HUDEP-2 (cell line): ENCODE data around the gene UBE2S.

Source experiments
- DNase-seq, 76 experiments: peaks; one replicate each; lab custom pipeline; 2025; ENCODE audit not compliant: unreplicated experiment in 76 of 76; lab: John Stamatoyannopoulos, UW

The UBE2S gene

DNA sequence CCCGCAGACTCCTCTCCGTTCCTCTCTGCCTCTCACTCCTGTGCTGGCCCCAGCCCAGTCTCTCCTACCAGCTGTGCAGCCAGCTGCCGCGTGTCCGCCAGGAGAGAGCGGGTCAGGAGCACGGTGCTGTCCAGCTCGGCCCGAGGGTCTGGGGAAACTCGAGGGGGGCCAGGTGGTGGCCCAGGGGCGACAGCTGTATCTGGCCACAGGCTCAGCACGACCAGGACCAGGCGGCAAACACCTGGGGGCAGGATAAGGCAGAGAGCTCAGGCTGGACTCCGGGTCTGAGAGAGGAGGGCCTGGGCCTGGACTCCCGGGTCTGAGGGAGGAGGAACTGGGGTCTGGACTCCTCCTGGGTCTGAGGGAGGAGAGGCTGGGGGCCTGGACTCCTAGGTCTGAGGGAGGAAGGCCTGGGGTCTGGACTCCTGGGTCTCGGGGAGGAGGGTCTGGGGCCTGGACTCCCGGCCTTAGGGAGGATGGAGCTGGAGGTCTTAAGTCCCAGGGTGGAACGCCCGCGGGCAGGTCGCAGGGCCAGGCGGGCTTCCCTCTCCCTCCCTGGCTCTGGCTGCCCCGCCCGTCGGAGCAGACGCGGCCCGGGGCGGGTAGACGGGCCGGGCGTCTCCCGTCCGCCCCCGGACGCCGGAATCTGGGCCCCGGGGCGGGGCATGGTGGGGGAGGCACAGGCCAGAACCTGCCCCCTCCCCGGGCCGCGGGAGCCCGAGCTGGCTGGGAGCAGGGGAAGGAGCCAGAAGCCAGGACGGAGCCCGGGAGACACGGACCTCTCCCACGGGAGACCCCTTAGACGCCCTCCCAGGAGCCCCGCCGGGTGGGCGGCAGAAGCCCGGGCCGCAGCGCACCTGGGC, 38.7 kb downstream of the UBE2S start:
- peak in 39 of 76 experiments; percentile 14 to 80 (median 39) for DNase-seq

DNA sequence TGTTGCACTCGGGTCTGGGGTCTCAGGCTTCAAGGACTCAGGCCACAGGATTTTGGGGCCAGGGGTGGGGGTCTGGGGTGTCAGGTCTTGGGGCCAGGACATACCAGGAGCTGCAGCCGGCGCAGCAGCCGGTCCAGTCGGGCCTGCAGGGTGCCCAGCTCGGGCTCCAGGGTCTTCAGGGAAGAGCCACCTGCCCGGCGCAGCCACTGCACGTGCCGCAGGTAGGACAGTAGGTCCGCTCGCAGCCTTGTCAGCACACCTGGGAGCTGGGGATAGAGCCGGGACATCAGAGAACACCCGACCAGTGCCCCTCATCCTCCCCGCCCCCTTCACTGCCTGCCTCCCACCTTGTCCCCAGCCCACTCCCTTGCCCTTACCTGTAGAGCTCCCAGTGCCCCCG, 39.5 kb downstream of the UBE2S start:
- DNase-seq: no peak

DNA sequence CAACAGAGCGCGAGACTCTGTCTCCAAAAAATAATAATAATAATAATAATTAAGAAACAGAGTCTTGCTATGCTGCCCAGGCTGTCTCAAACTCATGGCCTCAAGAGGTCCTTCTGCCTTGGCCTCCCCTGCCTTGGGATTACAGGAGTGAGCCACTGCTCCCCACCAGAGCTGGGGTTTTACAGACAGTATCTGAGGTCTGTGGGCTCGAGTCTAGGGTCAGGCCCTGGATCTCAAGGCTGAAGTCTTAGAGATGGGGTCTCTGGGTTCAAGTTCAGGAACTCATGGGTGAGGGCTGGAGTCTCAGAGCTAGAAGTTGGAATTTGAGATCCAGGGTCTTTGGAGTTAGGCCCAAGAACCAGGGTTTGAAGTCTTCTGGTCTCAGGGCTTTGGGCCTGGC, 40.8 kb downstream of the UBE2S start:
- DNase-seq: no peak

GRCh38 chr19:55365964-55366363, 41.6 kb downstream of the UBE2S start:
- DNase-seq: no peak

GRCh38 chr19:55365245-55365644, 42.3 kb downstream of the UBE2S start:
- no peak for DNase-seq

GRCh38 chr19:55362990-55363716, 44.4 kb downstream of the UBE2S start, which contains the start of gene GARIN5B:
Gene GARIN5B (minus strand): TSS chr19:55363260. CDS start chr19:55363066, 194 bp downstream.
- DNase-seq: no peak

DNA sequence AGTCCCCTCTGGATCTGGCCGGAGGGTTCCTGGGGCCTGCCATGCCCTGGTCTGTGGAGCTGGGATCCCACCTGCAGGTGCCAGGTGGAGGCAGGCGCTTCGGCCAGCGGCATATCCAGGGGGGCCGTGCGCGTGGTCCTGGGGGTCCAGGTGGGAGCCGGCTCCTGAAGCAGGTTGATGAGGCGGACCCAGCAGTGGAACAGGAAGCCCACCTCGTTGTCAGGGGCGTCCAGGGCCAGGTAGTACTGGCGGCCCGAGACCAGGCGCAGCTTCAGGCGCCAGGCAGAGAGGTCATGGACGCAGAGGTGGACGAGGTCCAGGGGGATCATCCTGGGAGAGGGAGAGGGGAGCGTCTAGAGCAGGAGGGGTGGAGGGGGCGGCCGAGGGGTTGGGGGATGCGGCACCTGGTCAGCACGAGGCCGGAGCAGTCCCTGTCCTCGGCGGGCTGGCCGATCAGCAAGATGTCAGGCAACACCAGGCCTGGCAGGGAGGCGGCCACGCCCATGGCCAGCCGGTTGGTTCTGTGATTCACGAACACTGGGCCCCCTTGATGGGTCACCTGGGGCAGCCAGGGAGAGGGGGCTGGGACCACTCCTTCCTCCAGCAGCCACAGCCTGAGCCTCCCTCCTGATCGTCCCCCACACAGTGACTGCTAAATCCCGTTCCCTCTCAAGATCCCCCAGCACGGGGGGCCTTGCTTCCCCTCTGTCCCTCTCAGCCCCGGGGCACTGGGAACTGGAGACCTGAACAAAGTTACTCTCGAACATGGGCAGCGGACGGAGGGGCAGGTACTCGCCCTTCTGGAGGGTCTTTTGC, 45.2 kb downstream of the UBE2S start:
- no peak for DNase-seq

DNA sequence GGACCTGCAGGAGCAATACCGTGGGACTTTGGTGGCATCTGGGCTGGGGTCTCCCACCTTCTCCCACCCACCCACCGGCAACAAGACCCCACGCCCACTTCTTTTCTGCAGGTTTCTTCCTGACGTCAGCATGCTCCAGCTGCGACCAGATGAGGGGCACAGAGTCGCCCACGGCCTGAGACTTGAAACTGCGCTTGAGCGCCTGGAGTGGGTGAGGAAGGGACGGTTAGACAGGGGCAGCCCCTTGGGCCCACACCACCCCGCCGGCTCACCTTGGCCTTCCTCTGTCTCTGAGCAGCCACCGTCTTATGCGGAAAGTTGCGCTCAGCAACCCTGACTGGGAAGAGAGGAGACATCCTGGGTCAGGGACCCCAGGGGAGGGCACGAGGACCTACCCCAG, 46.7 kb downstream of the UBE2S start:
- DNase-seq: no peak

- DNase-seq: no peak
Observed at GRCh38 chr19:55358943-55359908, 48.4 kb downstream of the UBE2S start.

- no peak for DNase-seq
Observed at GRCh38 chr19:55358493-55358892, 49.1 kb downstream of the UBE2S start.

- DNase-seq: peak in 1 of 76 experiments; percentile 18
Observed at GRCh38 chr19:55355213-55355821, 52.3 kb downstream of the UBE2S start.

GRCh38 chr19:55354698-55355212, 52.8 kb downstream of the UBE2S start, which contains the start of gene COX6B2:
Gene COX6B2 (minus strand): TSS chr19:55354719. CDS start chr19:55354521, 198 bp downstream.
- DNase-seq: peak in 2 of 76 experiments; percentile 19 to 28

DNA sequence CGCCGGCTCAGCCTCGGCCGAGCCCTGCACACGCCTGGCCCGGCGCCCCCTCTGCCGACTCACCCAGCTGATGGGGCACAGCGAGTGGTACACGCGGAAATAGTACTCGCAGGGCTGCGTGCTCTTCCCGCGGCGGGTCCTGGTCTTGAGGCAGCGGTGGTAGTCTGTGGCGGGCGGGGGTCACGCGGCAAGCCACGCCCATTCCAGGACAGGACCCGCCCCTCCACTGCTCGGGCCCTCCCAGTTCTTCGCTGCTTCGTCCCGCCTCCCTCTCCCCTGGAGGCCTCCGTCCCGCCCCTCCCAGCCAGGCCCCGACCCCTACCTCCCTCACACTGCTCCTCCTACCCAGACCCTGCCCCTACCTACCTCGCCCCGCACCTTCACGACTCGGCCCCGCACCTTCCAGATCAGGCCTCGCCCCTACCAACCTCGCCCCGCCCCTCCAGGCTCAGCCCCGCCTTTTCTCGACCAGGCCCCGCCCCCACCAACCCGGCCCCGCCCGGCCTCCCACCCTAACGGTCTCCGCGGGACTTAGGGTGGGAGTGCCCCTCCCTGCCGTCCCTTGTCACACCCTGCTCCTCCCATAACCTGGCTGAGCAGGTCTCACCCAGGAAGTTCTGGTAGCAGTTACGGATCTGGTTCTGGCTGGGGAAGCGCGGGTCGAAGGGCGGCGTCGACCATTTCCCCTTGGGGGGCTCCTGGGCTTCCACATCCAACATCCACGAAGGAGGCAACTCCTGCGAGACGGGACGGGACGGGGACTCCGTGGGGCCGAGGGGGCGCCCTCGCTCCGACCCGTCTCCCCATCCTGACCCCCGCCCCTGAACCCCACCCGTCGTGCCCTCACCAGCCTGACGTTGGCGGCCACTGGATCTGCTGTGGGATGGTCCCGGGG, 53.5 kb downstream of the UBE2S start:
- DNase-seq: peak in 62 of 76 experiments; percentile 25 to 95 (median 70)

GRCh38 chr19:55353356-55353802, 54.2 kb downstream of the UBE2S start:
- no peak for DNase-seq

DNA sequence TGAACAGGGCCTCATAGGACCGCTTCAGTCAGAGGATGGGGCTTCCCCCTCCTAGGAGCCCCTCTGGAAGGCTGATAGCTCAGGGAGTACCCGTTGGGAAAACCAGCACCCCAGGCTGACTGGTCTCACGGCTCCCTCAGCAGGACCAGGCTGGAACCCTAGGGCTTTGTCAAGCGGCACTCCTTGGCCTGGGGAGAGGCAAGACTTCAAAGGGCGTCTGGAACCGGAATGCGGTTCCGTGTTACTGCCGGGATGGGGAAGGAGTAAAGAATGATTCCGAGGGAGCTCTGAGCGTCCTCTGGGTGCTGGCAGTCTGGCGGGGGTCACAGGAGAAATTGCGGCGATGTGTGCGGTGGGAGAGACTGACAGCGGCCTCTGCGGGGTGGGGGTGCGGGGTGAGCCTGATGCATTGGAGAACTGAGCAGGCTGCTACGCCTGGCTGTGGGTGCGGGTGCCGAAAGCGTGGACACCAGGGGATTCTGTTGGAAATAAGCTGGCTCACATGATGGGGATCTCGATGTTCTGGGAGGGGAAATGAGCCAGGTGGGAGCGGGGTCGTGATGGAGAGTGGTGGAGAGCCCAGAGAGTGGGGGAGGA, 54.9 kb downstream of the UBE2S start:
- no peak for DNase-seq

DNA sequence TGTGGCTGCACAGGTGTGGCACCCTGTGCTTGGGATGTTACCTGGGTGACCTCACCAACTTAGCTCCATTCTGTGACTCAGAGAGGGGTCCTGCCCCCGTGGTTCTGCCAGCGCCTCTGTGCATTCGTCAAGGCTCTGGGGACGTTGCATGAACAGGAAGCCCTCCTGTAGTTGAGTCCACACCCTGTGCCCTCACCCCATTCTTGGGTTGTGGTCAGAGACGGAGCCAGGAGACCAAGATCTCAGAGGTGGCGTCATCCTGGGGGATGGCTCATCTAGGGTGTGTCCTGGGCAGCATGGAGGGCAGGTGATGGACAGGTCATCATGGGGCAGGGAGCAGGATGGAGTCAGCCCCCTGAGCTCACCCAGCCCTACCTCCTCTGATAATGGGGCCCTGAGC, 55.5 kb downstream of the UBE2S start:
- DNase-seq: no peak

GRCh38 chr19:55350620-55351315, 56.8 kb downstream of the UBE2S start:
- no peak for DNase-seq
